ENCODE results near the gene GLIS1. TPM values are rescaled to one million over a fixed set of nuclear protein-coding genes. Genes with fewer than 3 reads are reported as not detected.

Gene GLIS1
- total and polyA plus RNA-seq, 8 donors, result 0.20 to 4.8 (median 0.55) TPM; not detected in 1

- H3K4me1 ChIP-seq, result no peaks in the 10 kb centered on the region
- H3K9me3 ChIP-seq, result no peaks in the 10 kb centered on the region
- peak in 1 of 2 donors; percentile 23 for DNase-seq
- intact Hi-C loops (cut with DNase I; ENCODE audit: low total_unique reads), result no loop called here
- no peaks in the 10 kb centered on the region for H3K27me3 ChIP-seq
- 82 to 89% (median 83%) methylated on average over 7 of the region's 7 CpGs for WGBS, 5 donors
- TF ChIP-seq EP300 (IDR thresholded peaks at IDR 0.05) (no peak), POLR2AphosphoS5 (IDR thresholded peaks at IDR 0.05) (no peak), CTCF (IDR thresholded peaks at IDR 0.05) (no peak), POLR2A (IDR thresholded peaks at IDR 0.05) (no peak)
- no peaks in the 10 kb centered on the region for H3K36me3 ChIP-seq
- H3K4me3 ChIP-seq, result no peak overlapping the region
- no peak overlapping the region for H3K27ac ChIP-seq
Observed at GRCh38 chr1:53629101-53629691, 109.8 kb downstream of the GLIS1 start.

DNA sequence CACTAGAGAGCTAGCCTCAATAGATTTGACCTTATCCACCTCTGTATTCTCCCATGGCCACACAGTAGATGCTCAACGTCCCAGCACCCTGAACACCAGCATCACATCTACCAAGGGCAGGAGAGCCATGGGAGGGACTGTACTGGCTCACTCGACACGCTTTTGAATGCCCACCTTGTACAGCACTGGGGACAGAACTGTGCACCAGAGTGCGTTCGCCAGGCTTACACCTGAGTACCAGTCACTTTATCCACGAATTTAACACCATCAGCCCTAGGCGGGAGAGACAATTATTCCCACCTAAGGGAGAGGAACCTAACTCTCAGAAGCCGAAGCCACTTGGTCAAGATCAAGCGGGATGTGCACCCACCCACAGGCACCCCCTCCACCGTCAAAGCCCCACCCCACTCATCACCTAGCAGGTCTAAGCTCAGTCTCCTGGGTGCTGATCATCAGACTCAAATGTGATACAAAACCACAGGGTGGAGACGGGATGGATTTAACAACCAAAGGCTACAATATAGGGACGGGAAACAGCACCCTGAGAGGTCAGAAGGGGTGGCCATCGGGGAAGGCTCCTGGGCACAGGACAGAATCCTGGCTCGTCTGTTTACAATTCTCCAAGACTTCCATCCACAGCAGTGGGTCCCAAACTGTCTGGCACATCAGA lies 110.5 kb downstream of the GLIS1 start:
- Histone ChIP-seq H3K9me3 (no peaks in the 10 kb centered on the region), H3K36me3 (no peaks in the 10 kb centered on the region), H3K4me3 (no peak overlapping the region), H3K4me1 (no peaks in the 10 kb centered on the region), H3K27me3 (no peaks in the 10 kb centered on the region), H3K27ac (no peak overlapping the region)
- TF ChIP-seq CTCF (IDR thresholded peaks at IDR 0.05), result no peak
- TF ChIP-seq EP300 (IDR thresholded peaks at IDR 0.05), result no peak
- TF ChIP-seq POLR2A (IDR thresholded peaks at IDR 0.05), result no peak
- TF ChIP-seq POLR2AphosphoS5 (IDR thresholded peaks at IDR 0.05), result no peak
- intact Hi-C loops (cut with DNase I; ENCODE audit: low total_unique reads), result no loop called here
- no peak for DNase-seq
- WGBS, 5 donors, result 79 to 91% (median 84%) methylated on average over 13 to 14 of the region's 14 CpGs

DNA sequence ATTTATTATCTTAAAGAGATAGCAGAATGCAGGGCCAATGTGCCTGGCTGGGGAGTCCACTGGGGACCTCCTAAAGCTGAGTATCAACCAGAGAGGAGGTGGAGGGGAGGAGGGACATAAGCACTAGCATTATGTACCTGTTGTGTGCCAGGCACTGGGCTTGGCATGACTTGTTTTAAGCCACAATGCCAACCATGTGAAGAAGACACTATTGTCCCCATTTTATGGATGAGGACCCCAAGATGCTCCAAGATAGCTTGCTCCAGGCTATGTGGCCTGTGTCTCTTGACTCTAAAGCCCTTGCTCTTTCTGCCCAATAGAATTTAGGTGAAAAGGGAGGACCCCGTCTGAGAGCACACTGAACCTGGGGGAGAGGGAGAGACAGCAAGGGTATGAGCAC lies 111.3 kb downstream of the GLIS1 start:
- no peaks in the 10 kb centered on the region for H3K36me3 ChIP-seq
- no peaks in the 10 kb centered on the region for H3K9me3 ChIP-seq
- H3K4me3 ChIP-seq, result no peak overlapping the region
- H3K27me3 ChIP-seq, result no peaks in the 10 kb centered on the region
- H3K4me1 ChIP-seq, result no peaks in the 10 kb centered on the region
- TF ChIP-seq POLR2A (IDR thresholded peaks at IDR 0.05) (no peak), CTCF (IDR thresholded peaks at IDR 0.05) (no peak), POLR2AphosphoS5 (IDR thresholded peaks at IDR 0.05) (no peak)
- WGBS, 5 donors, result 75 to 100% (median 91%) methylated on average over 1 of the region's 1 CpG
- H3K27ac ChIP-seq, result no peak overlapping the region
- DNase-seq, result no peak
- intact Hi-C loops (cut with DNase I; ENCODE audit: low total_unique reads), result no loop called here

GRCh38 chr1:53627031-53627430 lies 111.9 kb downstream of the GLIS1 start:
- no peaks in the 10 kb centered on the region for H3K36me3 ChIP-seq
- no peaks in the 10 kb centered on the region for H3K4me1 ChIP-seq
- DNase-seq, result no peak
- intact Hi-C loops (cut with DNase I; ENCODE audit: low total_unique reads), result no loop called here
- H3K27me3 ChIP-seq, result no peaks in the 10 kb centered on the region
- TF ChIP-seq EP300 (IDR thresholded peaks at IDR 0.05), result no peak
- TF ChIP-seq POLR2AphosphoS5 (IDR thresholded peaks at IDR 0.05), result no peak
- TF ChIP-seq CTCF (IDR thresholded peaks at IDR 0.05), result no peak
- TF ChIP-seq POLR2A (IDR thresholded peaks at IDR 0.05), result no peak
- no peak overlapping the region for H3K27ac ChIP-seq
- H3K4me3 ChIP-seq, result no peak overlapping the region
- no peaks in the 10 kb centered on the region for H3K9me3 ChIP-seq
- 75 to 84% (median 81%) methylated on average over 10 to 13 of the region's 13 CpGs for WGBS, 5 donors

Data from stomach (tissue), 9 donors.